ENCODE data around the gene SLC27A6.

The SLC27A6 gene

GRCh38 chr5:128973244-128973643 lies 8.0 kb downstream of the SLC27A6 start:
- no peak for DNase-seq (ENCODE audit: low read depth)
- H3K4me3 ChIP-seq (ENCODE audit: low read depth, low read length): no peak overlapping the region
- TF ChIP-seq CTCF (IDR thresholded peaks at IDR 0.05; ENCODE audit: low read depth, low read length, missing control alignments): no peak

GRCh38 chr5:128974567-128974966 lies 9.3 kb downstream of the SLC27A6 start:
- no peak overlapping the region for H3K4me3 ChIP-seq (ENCODE audit: low read depth, low read length)
- DNase-seq (ENCODE audit: low read depth): no peak
- TF ChIP-seq CTCF (IDR thresholded peaks at IDR 0.05; ENCODE audit: low read depth, low read length, missing control alignments): no peak

- DNase-seq (ENCODE audit: low read depth): no peak
- TF ChIP-seq CTCF (IDR thresholded peaks at IDR 0.05; ENCODE audit: low read depth, low read length, missing control alignments): no peak
- H3K4me3 ChIP-seq (ENCODE audit: low read depth, low read length): no peak overlapping the region
Observed at GRCh38 chr5:128979761-128980160, 14.5 kb downstream of the SLC27A6 start.

- no peak for DNase-seq (ENCODE audit: low read depth)
- H3K4me3 ChIP-seq (ENCODE audit: low read depth, low read length): no peak overlapping the region
- TF ChIP-seq CTCF (IDR thresholded peaks at IDR 0.05; ENCODE audit: low read depth, low read length, missing control alignments): no peak
Observed at GRCh38 chr5:128980917-128981316, 15.6 kb downstream of the SLC27A6 start.

GRCh38 chr5:128984480-128984879 lies 19.2 kb downstream of the SLC27A6 start:
- TF ChIP-seq CTCF (IDR thresholded peaks at IDR 0.05; ENCODE audit: low read depth, low read length, missing control alignments): no peak
- no peak for DNase-seq (ENCODE audit: low read depth)

GRCh38 chr5:128988476-128988875 lies 23.2 kb downstream of the SLC27A6 start:
- DNase-seq (ENCODE audit: low read depth): no peak
- no peak for TF ChIP-seq CTCF (IDR thresholded peaks at IDR 0.05; ENCODE audit: low read depth, low read length, missing control alignments)
- no peak overlapping the region for H3K4me3 ChIP-seq (ENCODE audit: low read depth, low read length)

More at GRCh38 chr5:128984480-128984879, 19.2 kb downstream of the SLC27A6 start:
- no peak overlapping the region for H3K4me3 ChIP-seq (ENCODE audit: low read depth, low read length)

- no peak for TF ChIP-seq CTCF (IDR thresholded peaks at IDR 0.05; ENCODE audit: low read depth, low read length, missing control alignments)
- no peak overlapping the region for H3K4me3 ChIP-seq (ENCODE audit: low read depth, low read length)
- DNase-seq (ENCODE audit: low read depth): no peak
Observed at GRCh38 chr5:129001841-129002526, 36.7 kb downstream of the SLC27A6 start.

All from GM12864 (cell line).